H1 (cell line): ENCODE results near the gene KCNMA1. TPM values are rescaled to one million over a fixed set of nuclear protein-coding genes. Genes with fewer than 3 reads are reported as not detected.

Experiments
- CTCF ChIA-PET: fragments of 300-600 bp; sonication (Branson Sonifier 250); formaldehyde crosslinking; loops from one replicate; lab custom pipeline; 2021; ENCODE audit not compliant: partially characterized antibody; lab: Charles Lee
- POLR2A ChIA-PET: fragments of 300-600 bp; sonication (Branson Sonifier 250); formaldehyde crosslinking; loops from one replicate; lab custom pipeline; 2021; ENCODE audit warnings: inconsistent platforms; ENCODE audit not compliant: partially characterized antibody; lab: Charles Lee
- DNase-seq, 2 experiments: peaks; one replicate each; pipeline versions ENCODE4 v3.0.0 to v3.0.0-alpha.2; 2010 to 2022; ENCODE audit warnings: low spot score in 2 of 2, low read depth in 1 of 2, mixed read lengths in 1 of 2
- FAIRE-seq: peaks from 2 replicates; lab custom pipeline; 2011; peaks lifted over from hg19 to GRCh38; lab: Jason Lieb, UNC
- H2AFZ ChIP-seq: 2 replicates; pipeline ENCODE4 v1.8.1; 2012; ENCODE audit warnings: low read length, inconsistent platforms
- H2AK5ac ChIP-seq: 2 replicates; pipeline ENCODE4 v1.6.1; 2013; ENCODE audit warnings: low read depth, low read length
- H2BK120ac ChIP-seq: replicated peaks from 2 replicates; pipeline ENCODE3; 2013; ENCODE audit warnings: low read depth, low read length, inconsistent platforms
- H2BK12ac ChIP-seq: 2 replicates; pipeline ENCODE4 v1.6.1; 2013; ENCODE audit warnings: low read depth, low read length
- H2BK15ac ChIP-seq: 2 replicates; pipeline ENCODE4 v1.6.1; 2013; ENCODE audit warnings: low read length
- H2BK20ac ChIP-seq: 2 replicates; pipeline ENCODE4 v1.6.1; 2013; ENCODE audit warnings: low read length
- H2BK5ac ChIP-seq: 2 replicates; pipeline ENCODE4 v1.6.1; 2013; ENCODE audit warnings: low read depth, low read length
- H3K14ac ChIP-seq: 2 replicates; pipeline ENCODE4 v1.6.1; 2013; ENCODE audit warnings: inconsistent platforms; ENCODE audit not compliant: insufficient read length
- H3K18ac ChIP-seq: 2 replicates; pipeline ENCODE4 v1.6.1; 2013; ENCODE audit warnings: low read length; ENCODE audit errors: extremely low read depth
- H3K23ac ChIP-seq: 2 replicates; pipeline ENCODE4 v1.6.1; 2013; ENCODE audit warnings: inconsistent platforms; ENCODE audit not compliant: insufficient read length
- H3K23me2 ChIP-seq: 2 replicates; pipeline ENCODE4 v1.6.1; 2013; ENCODE audit warnings: low read depth, low read length
- H3K27ac ChIP-seq: 2 replicates; pipeline ENCODE4 v1.6.1; 2011; ENCODE audit warnings: low read depth, low read length, inconsistent platforms
- H3K27me3 ChIP-seq, 4 experiments: replicated peaks in 1 of 4; 1 replicate in 1 of 4; 2 replicates in 3 of 4; pipeline versions ENCODE4 v1.6.1 to v1.8.1; 2011 to 2013; ENCODE audit warnings: low read length in 3 of 4, mild to moderate bottlenecking in 3 of 4, inconsistent platforms in 2 of 4, mixed read lengths in 2 of 4, moderate library complexity in 1 of 4; ENCODE audit not compliant: control insufficient read depth in 3 of 4, insufficient read depth in 3 of 4; ENCODE audit errors: extremely low read depth in 1 of 4
- H3K36me3 ChIP-seq, 4 experiments: 2 replicates each; pipeline versions ENCODE4 v1.6.1 to v1.8.1; 2011 to 2013; ENCODE audit warnings: mild to moderate bottlenecking in 4 of 4, low read length in 3 of 4, moderate library complexity in 2 of 4, control low read depth in 1 of 4, inconsistent platforms in 1 of 4; ENCODE audit not compliant: insufficient read depth in 4 of 4, control insufficient read depth in 2 of 4
- H3K4ac ChIP-seq: replicated peaks from 2 replicates; pipeline ENCODE3; 2013; ENCODE audit warnings: low read length, low read depth, mixed read lengths, inconsistent platforms; ENCODE audit not compliant: insufficient read length
- H3K4me1 ChIP-seq, 4 experiments: replicated peaks in 1 of 4; 1 replicate in 1 of 4; 2 replicates in 3 of 4; pipeline versions ENCODE4 v1.6.1 to v1.8.1; 2011 to 2013; ENCODE audit warnings: low read length in 3 of 4, inconsistent platforms in 2 of 4, mixed read lengths in 1 of 4; ENCODE audit not compliant: insufficient read depth in 4 of 4, control insufficient read depth in 3 of 4
- H3K4me2 ChIP-seq, 2 experiments: 2 replicates each; pipeline versions ENCODE4 v1.6.1 to v1.8.1; 2011 to 2013; ENCODE audit warnings: low read depth in 2 of 2, low read length in 2 of 2, control low read depth in 1 of 2, inconsistent platforms in 1 of 2, mild to moderate bottlenecking in 1 of 2; ENCODE audit not compliant: insufficient read depth in 1 of 2
- H3K4me3 ChIP-seq, 4 experiments: fragments of 200-600, 300-600 bp in 1 of 4; sonication (generic), shearing (Covaris generic), sonication (Bioruptor Twin) in 1 of 4; 2 replicates each; pipeline versions ENCODE4 v1.5.1 to v1.8.1; 2011 to 2016; ENCODE audit warnings: low read length in 4 of 4, low read depth in 3 of 4, control low read depth in 2 of 4, inconsistent platforms in 2 of 4, mild to moderate bottlenecking in 2 of 4, mixed read lengths in 1 of 4, moderate library complexity in 1 of 4; ENCODE audit not compliant: insufficient read depth in 2 of 4; ENCODE audit errors: extremely low read depth in 1 of 4
- H3K56ac ChIP-seq: replicated peaks from 2 replicates; pipeline ENCODE3; 2013; ENCODE audit warnings: low read depth, mild to moderate bottlenecking, mixed read lengths, low read length, inconsistent platforms; ENCODE audit not compliant: insufficient read length
- H3K79me1 ChIP-seq: 2 replicates; pipeline ENCODE4 v1.6.1; 2013; ENCODE audit warnings: low read depth, low read length, control low read depth
- H3K79me2 ChIP-seq, 2 experiments: 2 replicates each; pipeline versions ENCODE4 v1.6.1 to v1.8.1; 2012 to 2013; ENCODE audit warnings: low read length in 2 of 2, mild to moderate bottlenecking in 2 of 2, inconsistent platforms in 1 of 2; ENCODE audit not compliant: insufficient read depth in 2 of 2, control insufficient read depth in 1 of 2
- H3K9ac ChIP-seq, 4 experiments: replicated peaks in 1 of 4; 1 replicate in 1 of 4; 2 replicates in 3 of 4; pipeline versions ENCODE4 v1.6.1 to v1.8.1; 2011 to 2013; ENCODE audit warnings: low read depth in 3 of 4, low read length in 3 of 4, control low read depth in 2 of 4, mild to moderate bottlenecking in 2 of 4, moderate library complexity in 2 of 4, inconsistent platforms in 1 of 4; ENCODE audit errors: extremely low read depth in 1 of 4
- H3K9me3 ChIP-seq, 2 experiments: 2 replicates each; pipeline versions ENCODE4 v1.6.1 to v1.8.1; 2012 to 2013; ENCODE audit warnings: mild to moderate bottlenecking in 2 of 2, moderate library complexity in 2 of 2, control low read depth in 1 of 2, inconsistent platforms in 1 of 2, low read depth in 1 of 2, low read length in 1 of 2, mixed read lengths in 1 of 2; ENCODE audit not compliant: insufficient read depth in 2 of 2
- H4K20me1 ChIP-seq, 2 experiments: replicated peaks in 1 of 2; 2 replicates each; pipeline versions ENCODE3 to v1.8.1; 2011 to 2013; ENCODE audit warnings: inconsistent platforms in 2 of 2, low read length in 2 of 2, mild to moderate bottlenecking in 1 of 2; ENCODE audit not compliant: insufficient read depth in 2 of 2, control insufficient read depth in 1 of 2
- H4K5ac ChIP-seq: 2 replicates; pipeline ENCODE4 v1.6.1; 2013; ENCODE audit warnings: low read length, low read depth, mixed read lengths, inconsistent platforms; ENCODE audit not compliant: insufficient read length
- H4K8ac ChIP-seq: 2 replicates; pipeline ENCODE4 v1.8.0; 2013; ENCODE audit warnings: mild to moderate bottlenecking, moderate library complexity, low read length, inconsistent platforms; ENCODE audit not compliant: insufficient read depth; ENCODE audit errors: extremely low read depth
- H4K91ac ChIP-seq: replicated peaks from 2 replicates; pipeline ENCODE3; 2013; ENCODE audit warnings: low read length, mixed read lengths, inconsistent platforms; ENCODE audit not compliant: insufficient read length
- ASH2L ChIP-seq: fragments of 200-600, 300-600 bp; sonication (generic); IDR thresholded peaks from one replicate; pipeline ENCODE4 v1.7.1; 2017; ENCODE audit warnings: low read length
- BRCA1 ChIP-seq: IDR thresholded peaks from 2 replicates; pipeline ENCODE4 v1.6.1; 2012; ENCODE audit warnings: low read depth, low read length, improper control_type of control experiment
- CBX5 ChIP-seq: fragments of 300-800, 300-1000 bp; sonication (generic); IDR thresholded peaks from 2 replicates; pipeline ENCODE4 v1.7.1; 2016; ENCODE audit warnings: antibody characterized with exemption, low read length, low read depth
- CBX8 ChIP-seq: fragments of 300-800, 300-1000 bp; sonication (generic); IDR thresholded peaks from 2 replicates; pipeline ENCODE4 v1.7.1; 2016; ENCODE audit warnings: low read depth, low read length, borderline replicate concordance
- EP300 ChIP-seq, 2 experiments: IDR thresholded peaks; 1 replicate in 1 of 2; 2 replicates in 1 of 2; pipeline ENCODE4 v1.6.1; 2011 to 2012; ENCODE audit warnings: low read depth in 2 of 2, low read length in 2 of 2, mild to moderate bottlenecking in 2 of 2, borderline replicate concordance in 1 of 2, inconsistent platforms in 1 of 2, moderate library complexity in 1 of 2
- FOSL1 ChIP-seq: IDR thresholded peaks from 2 replicates; pipeline ENCODE4 v1.6.1; 2011; ENCODE audit warnings: mild to moderate bottlenecking, low read depth, low read length, moderate library complexity; ENCODE audit not compliant: insufficient read depth
- NRF1 ChIP-seq: IDR thresholded peaks from 2 replicates; pipeline ENCODE4 v1.6.1; 2011; ENCODE audit warnings: mild to moderate bottlenecking, low read depth, low read length, improper control_type of control experiment
- RFX5 ChIP-seq: IDR thresholded peaks from 2 replicates; pipeline ENCODE4 v1.6.1; 2011; ENCODE audit warnings: low read depth, low read length, improper control_type of control experiment, borderline replicate concordance
- SIN3A ChIP-seq, 2 experiments: IDR thresholded peaks in 1 of 2; conservative IDR thresholded peaks in 1 of 2; 2 replicates each; pipeline ENCODE4 v1.6.1; 2011 to 2012; ENCODE audit warnings: low read length in 2 of 2, improper control_type of control experiment in 1 of 2, low read depth in 1 of 2, mild to moderate bottlenecking in 1 of 2
- SUZ12 ChIP-seq: fragments of 200-600 bp; sonication (generic); IDR thresholded peaks from 2 replicates; pipeline ENCODE4 v1.6.1; 2012; ENCODE audit warnings: mild to moderate bottlenecking, inconsistent platforms, low read length, moderate library complexity, mixed read lengths
- WGBS, 2 experiments: shearing (Covaris generic) in 1 of 2; methylation state at CpG; one replicate each; pipeline versions ENCODE4 v1.1.6 to v1.1.7; 2013 to 2015; ENCODE audit warnings: low lambda C conversion rate in 2 of 2, mixed read lengths in 2 of 2, inconsistent platforms in 1 of 2, low coverage in 1 of 2, missing lambda C conversion rate in 1 of 2; ENCODE audit not compliant: insufficient replicate concordance in 2 of 2, insufficient coverage in 1 of 2, insufficient read length in 1 of 2; ENCODE audit errors: extremely low coverage in 1 of 2, missing lambda C conversion rate in 1 of 2; 5-methylcytosine and 5-hydroxymethylcytosine counted together
- polyA plus RNA-seq, 7 experiments: library from polyadenylated mRNA; depleted of rRNA in 3 of 7; stranded (reverse) in 5 of 7; unstranded in 2 of 7; fragments of >200 nt in 5 of 7; fragments of 200-250 nt in 2 of 7; gene quantifications; 1 replicate in 5 of 7; 2 replicates in 1 of 7; 4 replicates in 1 of 7; pipeline versions ENCODE4 v1.2.1 to v1.2.3, GENCODE V29; 2011 to 2013; ENCODE audit warnings: missing spikeins in 2 of 7, mixed read lengths in 2 of 7
- total RNA-seq: library from RNA; stranded (reverse); fragmentation: NEBNext Ultra II Directional; extraction: Animal tissue kit (Norgen Biotek cat#: 25700); gene quantifications from 2 replicates; pipeline ENCODE4 v1.2.1, GENCODE V29; 2021
- TF ChIP-seq, protein P1 (sequence below): IDR thresholded peaks from 2 replicates; pipeline ENCODE4 v1.6.1; 2012; ENCODE audit warnings: inconsistent platforms

The KCNMA1 gene
- total and polyA plus RNA-seq, 2 of the 8 experiments (the other 6 are each of a cell fraction or from before 2014, with no cell fraction given) = 10.2 to 11.1 TPM

DNA sequence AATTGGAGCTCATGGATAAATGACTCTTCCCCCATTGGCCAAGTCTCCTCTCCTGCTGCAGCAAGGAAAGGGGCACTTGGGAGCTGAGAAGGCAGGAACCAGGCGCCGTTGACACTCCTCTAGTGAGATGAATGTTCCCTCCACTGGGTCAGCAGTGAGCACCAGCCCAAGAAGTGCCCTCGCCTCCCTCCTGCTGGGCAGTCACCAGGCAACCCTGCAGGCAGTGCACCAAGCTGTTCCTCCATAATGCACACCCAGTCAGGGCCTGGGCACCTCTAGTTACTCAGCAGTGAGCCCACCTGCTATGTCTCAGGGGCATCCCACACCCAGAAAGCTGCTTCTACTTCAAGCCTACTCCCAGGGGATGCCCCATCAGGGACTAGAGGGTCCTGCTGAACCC lies 84.3 kb downstream of the KCNMA1 start:
- no peak overlapping the region for H3K4me3 ChIP-seq
- FAIRE-seq (no peak), DNase-seq (no peak)
- no peaks in the 10 kb centered on the region for H3K27me3 ChIP-seq
- H3K27ac ChIP-seq = no peak overlapping the region
- no peak overlapping the region for H4K8ac ChIP-seq
- H3K79me2 ChIP-seq = no peaks in the 10 kb centered on the region
- H3K9ac ChIP-seq = no peak overlapping the region
- no peak overlapping the region for H3K4ac ChIP-seq
- H3K23me2 ChIP-seq = no peaks in the 10 kb centered on the region
- ChIA-PET POLR2A (interaction anchor here (3.0 kb wide), 1 partner anchor 11 kb away, joined by 21 read pairs; no protein-coding TSS in a partner anchor), CTCF (interaction anchor here (0.8 to 1.4 kb wide), 5 partner anchors 11 to 394 kb away, joined by 3 read pairs; no protein-coding TSS in a partner anchor)
- H2AK5ac ChIP-seq = no peak overlapping the region
- no peaks in the 10 kb centered on the region for H3K9me3 ChIP-seq
- H2BK5ac ChIP-seq = no peak overlapping the region
- no peak overlapping the region for H2AFZ ChIP-seq
- no peak overlapping the region for H3K4me2 ChIP-seq
- H3K56ac ChIP-seq = no peak overlapping the region
- no peak overlapping the region for H3K18ac ChIP-seq
- H2BK12ac ChIP-seq = no peak overlapping the region
- H2BK15ac ChIP-seq = no peak overlapping the region
- H3K23ac ChIP-seq = no peak overlapping the region
- no peak overlapping the region for H4K91ac ChIP-seq
- WGBS, 2 experiments = 81% methylated on average over 3 of the region's 3 CpGs; no CpG with 5 or more reads in 1 of the 2 experiments
- H4K5ac ChIP-seq = no peak overlapping the region
- no peak overlapping the region for H2BK120ac ChIP-seq
- H4K20me1 ChIP-seq = no peaks in the 10 kb centered on the region
- H3K79me1 ChIP-seq = no peaks in the 10 kb centered on the region; the same call in 1 of the 2 replicates
- no peaks in the 10 kb centered on the region for H3K36me3 ChIP-seq
- H3K4me1 ChIP-seq = peaks cover 0 to 8% (median 0%) of the 10 kb centered on the region in 4 experiments; a peak in 1 of 7 replicates
- H2BK20ac ChIP-seq = no peak overlapping the region
- no peak overlapping the region for H3K14ac ChIP-seq
- no peak for TF ChIP-seq EP300 (IDR thresholded peaks at IDR 0.05; ENCODE audit: borderline replicate concordance in 1 of 2, low read depth in 2 of 2, low read length in 2 of 2)
- no peak for TF ChIP-seq CBX8
- no peak for TF ChIP-seq RFX5
- TF ChIP-seq BRCA1 = no peak
- TF ChIP-seq SUZ12 = no peak
- TF ChIP-seq CBX5 = no peak
- TF ChIP-seq FOSL1 = no peak
- TF ChIP-seq, protein P1, sequence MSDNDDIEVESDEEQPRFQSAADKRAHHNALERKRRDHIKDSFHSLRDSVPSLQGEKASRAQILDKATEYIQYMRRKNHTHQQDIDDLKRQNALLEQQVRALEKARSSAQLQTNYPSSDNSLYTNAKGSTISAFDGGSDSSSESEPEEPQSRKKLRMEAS = no peak
- no peak for TF ChIP-seq SIN3A (conservative IDR thresholded peaks at IDR 0.05 in 1 of 2, IDR thresholded peaks at IDR 0.05 in 1 of 2; ENCODE audit: low read depth in 1 of 2, low read length in 2 of 2)
- no peak for TF ChIP-seq NRF1
- no peak for TF ChIP-seq ASH2L
